Neuronal stem cell (in vitro differentiated cells): Measurements from ENCODE around the gene ARL2.
"Not testable (repeated sequence)": the region's sequence is repeated elsewhere in the genome, so short reads cannot be mapped to it uniquely, and the experiment has no call there.

Experiments used
- DNase-seq: peaks from one replicate; pipeline ENCODE4 v3.0.0-alpha.2; 2013; ENCODE audit warnings: low spot score
- H2AFZ ChIP-seq: one replicate; pipeline ENCODE4 v1.6.1; 2013; ENCODE audit warnings: mild to moderate bottlenecking, low read length, inconsistent platforms
- H2AK5ac ChIP-seq: 2 replicates; pipeline ENCODE4 v1.6.1; 2013; ENCODE audit warnings: low read depth, mild to moderate bottlenecking, inconsistent platforms, low read length, moderate library complexity, mixed read lengths
- H2BK120ac ChIP-seq: 2 replicates; pipeline ENCODE4 v1.6.1; 2013; ENCODE audit warnings: low read depth, mild to moderate bottlenecking, inconsistent platforms, low read length, moderate library complexity, mixed read lengths
- H2BK12ac ChIP-seq: one replicate; pipeline ENCODE4 v1.6.1; 2013; ENCODE audit warnings: low read length, inconsistent platforms
- H2BK15ac ChIP-seq: 2 replicates; pipeline ENCODE4 v1.6.1; 2013; ENCODE audit warnings: mild to moderate bottlenecking, low read length, inconsistent platforms, mixed read lengths
- H2BK5ac ChIP-seq: one replicate; pipeline ENCODE4 v1.6.1; 2013; ENCODE audit warnings: inconsistent platforms, mild to moderate bottlenecking, low read length, moderate library complexity
- H3K14ac ChIP-seq: one replicate; pipeline ENCODE4 v1.6.1; 2013; ENCODE audit warnings: low read length, inconsistent platforms
- H3K18ac ChIP-seq: 2 replicates; pipeline ENCODE4 v1.6.1; 2013; ENCODE audit warnings: low read length, inconsistent platforms
- H3K23ac ChIP-seq: 2 replicates; pipeline ENCODE4 v1.6.1; 2013; ENCODE audit warnings: low read depth, mild to moderate bottlenecking, mixed read lengths, low read length, inconsistent platforms; ENCODE audit not compliant: poor library complexity
- H3K27ac ChIP-seq: replicated peaks from 3 replicates; pipeline ENCODE4 v1.5.1; 2013; ENCODE audit warnings: low read length, inconsistent platforms
- H3K27me3 ChIP-seq, 3 experiments: 2 replicates each; pipeline ENCODE4 v1.6.1; 2013; ENCODE audit warnings: low read length in 3 of 3, mild to moderate bottlenecking in 2 of 3, inconsistent platforms in 1 of 3, low read depth in 1 of 3, mixed read lengths in 1 of 3, moderate library complexity in 1 of 3; ENCODE audit not compliant: control insufficient read depth in 3 of 3, insufficient read depth in 3 of 3
- H3K36me3 ChIP-seq, 2 donors: replicated peaks in 1 of 2; 2 replicates each; pipeline ENCODE4 v1.6.1; 2013; ENCODE audit warnings: low read length in 2 of 2; ENCODE audit not compliant: control insufficient read depth in 2 of 2, insufficient read depth in 2 of 2
- H3K4ac ChIP-seq: 2 replicates; pipeline ENCODE4 v1.6.1; 2013; ENCODE audit warnings: inconsistent platforms, mild to moderate bottlenecking, low read length, moderate library complexity
- H3K4me1 ChIP-seq, 2 donors: 1 replicate in 1 of 2; 2 replicates in 1 of 2; pipeline ENCODE4 v1.6.1; 2013; ENCODE audit warnings: low read length in 2 of 2, low read depth in 1 of 2; ENCODE audit not compliant: control insufficient read depth in 2 of 2, insufficient read depth in 1 of 2
- H3K4me2 ChIP-seq: one replicate; pipeline ENCODE4 v1.6.1; 2013; ENCODE audit warnings: mild to moderate bottlenecking, low read length, inconsistent platforms; ENCODE audit not compliant: insufficient read depth, poor library complexity, severe bottlenecking
- H3K4me3 ChIP-seq, 2 donors: 2 replicates each; pipeline ENCODE4 v1.5.1; 2013; ENCODE audit warnings: low read length in 2 of 2, mild to moderate bottlenecking in 2 of 2, inconsistent platforms in 1 of 2, moderate library complexity in 1 of 2
- H3K79me1 ChIP-seq: one replicate; pipeline ENCODE4 v1.6.1; 2013; ENCODE audit warnings: low read depth, mild to moderate bottlenecking, inconsistent platforms, low read length, moderate library complexity
- H3K9ac ChIP-seq: one replicate; pipeline ENCODE4 v1.6.1; 2013; ENCODE audit warnings: mild to moderate bottlenecking, low read depth, low read length, inconsistent platforms; ENCODE audit not compliant: poor library complexity
- H3K9me3 ChIP-seq, 2 donors: replicated peaks in 1 of 2; 2 replicates each; pipeline versions ENCODE3 to v1.6.1; 2013; ENCODE audit warnings: low read length in 2 of 2, mild to moderate bottlenecking in 2 of 2, inconsistent platforms in 1 of 2, low read depth in 1 of 2, mixed read lengths in 1 of 2, moderate library complexity in 1 of 2; ENCODE audit not compliant: control insufficient read depth in 2 of 2, insufficient read depth in 1 of 2
- H4K8ac ChIP-seq: one replicate; pipeline ENCODE4 v1.6.1; 2013; ENCODE audit warnings: low read depth, mild to moderate bottlenecking, inconsistent platforms, low read length, moderate library complexity
- H4K91ac ChIP-seq: one replicate; pipeline ENCODE4 v1.6.1; 2013; ENCODE audit warnings: low read length, low read depth, mild to moderate bottlenecking, inconsistent platforms; ENCODE audit not compliant: poor library complexity
- whole genome bisulfite sequencing, 2 donors: extraction: QIAGEN DNeasy Blood & Tissue Kit; methylation state at CpG; one replicate each; pipeline ENCODE4 v1.1.7; 2013; ENCODE audit warnings: missing lambda C conversion rate in 2 of 2, mixed read lengths in 1 of 2; ENCODE audit not compliant: insufficient read length in 2 of 2, insufficient replicate concordance in 1 of 2; ENCODE audit errors: extremely low coverage in 2 of 2; 5-methylcytosine and 5-hydroxymethylcytosine counted together

ARL2 gene

DNA sequence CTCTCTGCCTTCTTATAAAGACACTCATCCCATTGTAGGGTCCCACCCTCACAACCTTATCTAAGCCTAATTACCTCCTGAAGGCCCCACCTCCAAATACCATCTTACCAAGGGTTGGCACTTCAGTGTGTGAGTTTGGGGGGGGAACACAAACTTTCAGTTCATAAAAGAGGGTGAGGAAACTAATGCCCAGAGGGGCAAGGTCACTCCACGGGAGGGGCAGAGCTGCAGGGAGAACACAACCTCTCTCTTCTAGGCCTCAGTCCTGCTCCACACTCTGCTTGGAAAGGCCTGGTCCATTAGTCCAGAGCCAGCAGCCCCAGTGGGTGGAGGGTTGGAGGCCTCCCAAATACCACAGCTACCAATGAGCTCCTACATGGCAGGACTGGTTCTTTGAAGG, 14.5 kb upstream of the ARL2 start:
- peaks cover 0 to 6% (median 0%) of the 10 kb centered on the region in 3 experiments for H3K27me3 ChIP-seq
- no peaks in the 10 kb centered on the region for H3K36me3 ChIP-seq
- no peak overlapping the region for H2AFZ ChIP-seq
- no peak overlapping the region for H3K18ac ChIP-seq
- H2BK12ac ChIP-seq: no peak overlapping the region
- H3K4me1 ChIP-seq: peaks cover 4 to 5% of the 10 kb centered on the region in 2 donors
- H3K9ac ChIP-seq: no peak overlapping the region
- H3K79me1 ChIP-seq: no peaks in the 10 kb centered on the region
- H3K4ac ChIP-seq: no peak overlapping the region
- no peak overlapping the region for H2BK120ac ChIP-seq
- no peak for DNase-seq
- H2BK15ac ChIP-seq: no peak overlapping the region
- no peak overlapping the region for H3K4me3 ChIP-seq
- H3K23ac ChIP-seq: no peak overlapping the region
- H3K9me3 ChIP-seq: no peaks in the 10 kb centered on the region
- no peak overlapping the region for H3K4me2 ChIP-seq
- no peak overlapping the region for H4K8ac ChIP-seq
- H3K14ac ChIP-seq: no peak overlapping the region
- H4K91ac ChIP-seq: no peak overlapping the region
- H2BK5ac ChIP-seq: no peak overlapping the region
- WGBS, 2 donors: no CpG with 5 or more reads among the region's 1 CpG
- no peak overlapping the region for H2AK5ac ChIP-seq
- no peak overlapping the region for H3K27ac ChIP-seq

- H2AK5ac ChIP-seq: no peak overlapping the region
- WGBS, 2 donors: no CpG with 5 or more reads among the region's 5 CpGs
- H3K36me3 ChIP-seq: no peaks in the 10 kb centered on the region
Measured at GRCh38 chr11:65002706-65003105, 11.3 kb upstream of the ARL2 start.

DNA sequence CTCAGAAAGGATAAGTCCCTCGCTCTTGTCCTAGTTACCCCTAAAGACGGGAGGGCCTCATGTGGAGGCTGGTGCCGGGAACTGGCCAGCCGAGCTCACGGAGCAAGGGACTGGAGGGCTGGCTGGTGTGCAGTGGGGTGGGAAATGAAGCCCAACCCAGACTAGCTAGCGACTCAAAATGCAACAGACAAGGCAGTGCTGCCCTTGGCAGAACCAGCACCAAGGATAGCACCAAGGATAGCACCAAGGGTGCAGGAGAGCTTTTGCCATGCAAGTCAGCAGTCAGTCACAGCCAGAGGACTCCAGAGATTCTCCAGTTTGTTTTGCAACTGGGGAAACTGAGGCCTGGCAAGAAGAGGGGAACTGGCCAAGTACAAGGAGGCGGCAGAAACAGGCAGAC, 10.7 kb upstream of the ARL2 start:
- Histone ChIP-seq H3K79me1 (no peaks in the 10 kb centered on the region), H2BK15ac (no peak overlapping the region), H3K4ac (no peak overlapping the region), H3K4me1 (peaks cover 0 to 3% of the 10 kb centered on the region in 2 donors), H3K9ac (no peak overlapping the region), H2AFZ (no peak overlapping the region), H3K4me3 (no peak overlapping the region), H2BK5ac (no peak overlapping the region), H4K91ac (no peak overlapping the region), H3K18ac (no peak overlapping the region), H2BK120ac (no peak overlapping the region), H3K23ac (no peak overlapping the region), H2AK5ac (no peak overlapping the region), H3K27ac (no peak overlapping the region), H3K4me2 (no peak overlapping the region), H2BK12ac (no peak overlapping the region), H3K9me3 (no peaks in the 10 kb centered on the region), H3K27me3 (peaks cover 0 to 5% (median 0%) of the 10 kb centered on the region in 3 experiments), H3K14ac (peak overlapping the region; percentile 72), H4K8ac (no peak overlapping the region), H3K36me3 (no peaks in the 10 kb centered on the region)
- DNase-seq: no peak
- WGBS, 2 donors: no CpG with 5 or more reads among the region's 7 CpGs

More at GRCh38 chr11:65002706-65003105, 11.3 kb upstream of the ARL2 start:
- H3K4me1 ChIP-seq: peaks cover 0 to 3% of the 10 kb centered on the region in 2 donors
- no peaks in the 10 kb centered on the region for H3K79me1 ChIP-seq
- H4K8ac ChIP-seq: no peak overlapping the region
- no peak overlapping the region for H3K23ac ChIP-seq
- H2BK120ac ChIP-seq: no peak overlapping the region
- H3K27me3 ChIP-seq: peaks cover 0 to 5% (median 0%) of the 10 kb centered on the region in 3 experiments
- H3K14ac ChIP-seq: no peak overlapping the region
- H4K91ac ChIP-seq: no peak overlapping the region
- H2BK5ac ChIP-seq: no peak overlapping the region
- no peak overlapping the region for H2BK15ac ChIP-seq
- no peak overlapping the region for H3K4me3 ChIP-seq
- no peak overlapping the region for H3K4me2 ChIP-seq
- H2BK12ac ChIP-seq: no peak overlapping the region
- no peak overlapping the region for H3K4ac ChIP-seq
- no peak overlapping the region for H3K9ac ChIP-seq
- no peak overlapping the region for H3K18ac ChIP-seq
- no peak overlapping the region for H2AFZ ChIP-seq
- H3K9me3 ChIP-seq: no peaks in the 10 kb centered on the region
- no peak overlapping the region for H3K27ac ChIP-seq
- no peak for DNase-seq

DNA sequence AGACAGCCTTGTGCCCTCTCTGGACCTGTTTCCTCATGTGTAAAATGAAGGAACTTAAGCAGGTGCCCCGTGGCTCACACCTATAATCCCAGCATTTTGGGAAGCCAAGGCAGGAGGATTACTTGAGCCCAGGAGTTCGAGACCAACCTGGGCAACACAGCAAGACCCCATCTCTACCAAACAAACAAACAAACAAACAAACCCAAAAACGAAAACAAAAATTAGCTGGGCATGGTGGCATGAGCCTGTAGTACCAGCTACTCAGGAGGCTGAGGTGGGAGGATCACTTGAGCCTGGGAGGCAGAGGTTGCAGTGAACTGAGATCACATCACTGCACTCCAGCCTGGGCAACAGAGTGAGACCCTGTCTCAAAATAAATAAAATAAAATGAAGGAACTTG, 10.0 kb upstream of the ARL2 start:
- not testable (repeated sequence) for H3K4me1 ChIP-seq, H2BK12ac ChIP-seq, H2BK5ac ChIP-seq, H3K23ac ChIP-seq, H3K79me1 ChIP-seq, H3K4me2 ChIP-seq, H2BK120ac ChIP-seq, DNase-seq, H4K91ac ChIP-seq, H3K9me3 ChIP-seq, H2AK5ac ChIP-seq, H2AFZ ChIP-seq, H3K4me3 ChIP-seq, H3K18ac ChIP-seq, H2BK15ac ChIP-seq, H3K4ac ChIP-seq, H3K36me3 ChIP-seq, H4K8ac ChIP-seq, H3K27ac ChIP-seq, H3K27me3 ChIP-seq, H3K9ac ChIP-seq, H3K14ac ChIP-seq
- WGBS, 2 donors: no CpG with 5 or more reads among the region's 3 CpGs
